ENCODE data around the gene TMEM213.

DNA sequence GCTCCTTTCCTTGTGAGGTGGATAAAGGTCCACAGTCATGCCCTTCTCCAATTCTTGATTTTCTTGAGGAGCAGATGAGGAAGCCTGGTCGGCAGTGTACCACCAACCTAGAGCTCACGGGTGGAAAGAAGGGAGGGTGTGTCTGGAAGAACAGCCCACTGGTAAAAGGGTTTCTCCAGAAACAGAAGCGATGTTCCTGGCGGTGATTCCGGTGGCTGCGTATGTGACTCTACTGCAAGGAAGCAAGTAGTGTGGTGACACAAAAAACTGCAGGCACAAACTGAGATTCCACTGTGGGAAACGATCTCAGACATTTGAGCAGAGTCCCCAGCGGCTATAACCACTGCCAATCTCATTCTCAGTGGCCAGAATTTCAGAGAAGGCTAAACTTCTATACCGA lies 66.1 kb downstream of the TMEM213 start:
- TF ChIP-seq EZH2 (IDR thresholded peaks at IDR 0.05; ENCODE audit: borderline replicate concordance, insufficient read depth, low read length, poor library complexity, severe bottlenecking) (no peak), EP300 (conservative IDR thresholded peaks at IDR 0.05; ENCODE audit: poor library complexity, severe bottlenecking) (no peak), CTCF (IDR thresholded peaks at IDR 0.05; ENCODE audit: poor library complexity, severe bottlenecking) (no peak), TAF1 (IDR thresholded peaks at IDR 0.05; ENCODE audit: low read depth) (no peak), RAD21 (conservative IDR thresholded peaks at IDR 0.05) (no peak), POLR2AphosphoS5 (IDR thresholded peaks at IDR 0.05) (no peak), REST (IDR thresholded peaks at IDR 0.05; ENCODE audit: borderline replicate concordance) (no peak), SMC3 (conservative IDR thresholded peaks at IDR 0.05; ENCODE audit: poor library complexity) (no peak), MXI1 (conservative IDR thresholded peaks at IDR 0.05; ENCODE audit: poor library complexity, severe bottlenecking) (no peak)
